Measurements from ENCODE around the gene RTKN. TPM values are rescaled to one million over a fixed set of nuclear protein-coding genes. Genes with fewer than 3 reads are reported as not detected.

RTKN gene
- total RNA-seq, 1 experiment from 2014 or later: 87.1 TPM

DNA sequence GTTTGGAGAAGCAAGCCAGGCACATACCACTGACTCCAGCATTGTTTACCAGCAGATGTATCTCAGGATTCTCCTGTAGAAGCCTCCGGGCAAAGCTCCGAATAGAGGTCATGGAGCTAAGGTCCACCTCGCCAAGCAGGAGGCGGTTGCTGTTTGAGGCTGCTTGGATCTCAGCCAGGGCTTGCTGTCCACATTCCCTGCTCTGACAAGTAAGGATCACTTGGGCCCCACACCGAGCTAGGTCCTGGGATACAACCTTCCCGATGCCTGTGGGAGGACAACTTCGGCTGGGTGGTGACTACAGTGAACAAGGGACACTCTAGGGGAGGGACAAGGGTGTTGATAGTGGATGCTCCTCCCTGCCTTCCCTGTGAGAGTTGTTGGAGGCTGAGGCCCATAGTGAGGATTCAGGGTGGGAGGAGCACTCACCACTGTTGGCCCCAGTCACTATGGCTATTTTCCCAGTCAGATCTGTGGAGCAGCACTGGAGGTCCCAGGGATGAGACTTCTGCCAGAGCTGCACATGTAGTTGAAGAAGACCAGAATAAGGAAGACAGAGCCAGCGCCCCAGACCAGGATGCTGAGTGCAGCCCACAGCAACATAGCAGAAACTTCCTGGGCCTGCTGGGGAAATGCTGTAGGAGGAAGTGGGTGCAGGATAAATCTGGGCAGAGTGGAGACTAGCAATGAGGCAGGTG is 28.6 kb downstream of the RTKN start:
- H3K79me1 ChIP-seq (ENCODE audit: insufficient read depth, low read depth, low read length, poor library complexity, severe bottlenecking): no peaks in the 10 kb centered on the region
- H2AFZ ChIP-seq (ENCODE audit: low read length): no peak overlapping the region
- DNase-seq: no peak
- H2BK15ac ChIP-seq (ENCODE audit: low read depth, low read length): no peak overlapping the region
- no peak overlapping the region for H3K27ac Mint-ChIP-seq
- no peak overlapping the region for H4K91ac ChIP-seq (ENCODE audit: insufficient read length, low read depth, low read length)
- no peak overlapping the region for H3K4me2 ChIP-seq (ENCODE audit: insufficient read depth, insufficient read length, low read length)
- H3K56ac ChIP-seq (ENCODE audit: insufficient read length, low read depth, low read length): no peak overlapping the region
- no peak overlapping the region for H3K4me3 Mint-ChIP-seq
- WGBS (ENCODE audit: extremely low coverage, insufficient read length, low lambda C conversion rate): no CpG with 5 or more reads among the region's 8 CpGs
- H3K79me2 ChIP-seq (ENCODE audit: insufficient read depth, low read length): no peaks in the 10 kb centered on the region
- no peak overlapping the region for H3K14ac ChIP-seq (ENCODE audit: insufficient read depth, low read length)
- H4K8ac ChIP-seq (replicated peaks; ENCODE audit: insufficient read length, low read depth, low read length): no peak overlapping the region
- H3K27me3 ChIP-seq (ENCODE audit: insufficient read depth, low read length): no peaks in the 10 kb centered on the region
- H3K4me1 Mint-ChIP-seq: peaks cover 0 to 14% of the 10 kb centered on the region in 2 experiments; a peak in 2 of 4 replicates
- peaks cover 22% of the 10 kb centered on the region for H3K27me3 Mint-ChIP-seq (ENCODE audit: low read depth)
- no peak overlapping the region for H3K18ac ChIP-seq (ENCODE audit: insufficient read length, low read depth, low read length)
- no peak overlapping the region for H2BK120ac ChIP-seq (ENCODE audit: low read depth, low read length, poor library complexity, severe bottlenecking)
- no peak overlapping the region for H3K23ac ChIP-seq (ENCODE audit: insufficient read length, low read depth, low read length)
- H4K5ac ChIP-seq (ENCODE audit: insufficient read length, low read depth, low read length): no peak overlapping the region
- H2BK12ac ChIP-seq (ENCODE audit: insufficient read length, low read depth, low read length): no peak overlapping the region
- no peak for TF ChIP-seq CTCF (conservative IDR thresholded peaks at IDR 0.05)
- H2BK5ac ChIP-seq (ENCODE audit: insufficient read length, low read length): no peak overlapping the region
- H3T11ph ChIP-seq (ENCODE audit: low read length): no peak overlapping the region
- H3K4ac ChIP-seq (ENCODE audit: low read depth, low read length): no peak overlapping the region
- no peak overlapping the region for H3K9ac ChIP-seq (ENCODE audit: extremely low read depth, insufficient read length, low read length)
- no peaks in the 10 kb centered on the region for H3K23me2 ChIP-seq (ENCODE audit: insufficient read length, low read depth, low read length, poor library complexity, severe bottlenecking)
- H2AK5ac ChIP-seq (ENCODE audit: insufficient read length, low read length): no peak overlapping the region
- no peak overlapping the region for H3K27ac ChIP-seq (ENCODE audit: insufficient read length, low read depth, low read length)
- no peaks in the 10 kb centered on the region for H4K20me1 ChIP-seq (ENCODE audit: control insufficient read depth, insufficient read depth, insufficient read length)
- H3K9me3 ChIP-seq (ENCODE audit: control insufficient read depth, low read depth, low read length): no peaks in the 10 kb centered on the region
- H3K36me3 Mint-ChIP-seq (ENCODE audit: insufficient read depth in 1 of 3, low read depth in 3 of 3): no peaks in the 10 kb centered on the region; a peak in 1 of 7 replicates
- no peak overlapping the region for H2BK20ac ChIP-seq (ENCODE audit: low read depth, low read length, poor library complexity, severe bottlenecking)
- no peaks in the 10 kb centered on the region for H3K9me3 Mint-ChIP-seq
- no peaks in the 10 kb centered on the region for H3K4me1 ChIP-seq (ENCODE audit: insufficient read depth, low read length)
